ENCODE data around the gene GPRASP3.

- TF ChIP-seq CTCF (IDR thresholded peaks at IDR 0.05) = no peak
- TF ChIP-seq POLR2A (IDR thresholded peaks at IDR 0.05) = no peak
Observed at GRCh38 chrX:102711872-102712215, 8.7 kb upstream of the GPRASP3 start.

Data from adrenal gland (tissue), 5 donors.